HCT116 (cell line): Measurements from ENCODE around the gene ATAT1. TPM values are rescaled to one million over a fixed set of nuclear protein-coding genes. Genes with fewer than 3 reads are reported as not detected.
A peak's percentile ranks its signal among the peaks of the same experiment; 100 is the strongest.

Experiments used
- ATAC-seq: fragments of 200-7000 bp; cut with Tn5 transposase; 2 replicates; pipeline ENCODE4 v1.9.1; 2020; ENCODE audit warnings: mild to moderate bottlenecking, moderate library complexity
- BruUV-seq: library from RNA; stranded (reverse); fragments of 400-500 nt; replicated peaks from 2 replicates; lab custom pipeline; 2021; lab: Mats Ljungman, UMichigan
- CTCF ChIA-PET: fragments of 300-600 bp; sonication (Branson Sonifier 250); formaldehyde crosslinking; loops from one replicate; lab custom pipeline; 2021; ENCODE audit warnings: antibody characterized with exemption; lab: Charles Lee
- POLR2A ChIA-PET: fragments of 300-600, 350-600 bp; sonication (Branson Sonifier 250); formaldehyde crosslinking; loops from one replicate; lab custom pipeline; 2021; ENCODE audit warnings: antibody characterized with exemption; lab: Charles Lee
- RAD21 ChIA-PET, 2 experiments: fragments of 300-600 bp; sonication (Branson Sonifier 250); formaldehyde crosslinking; loops; one replicate each; lab custom pipeline; 2023; ENCODE audit warnings: low total read pairs in 2 of 2; ENCODE audit not compliant: uncharacterized antibody in 2 of 2, unreplicated experiment in 2 of 2, low non-redundant PET in 1 of 2; lab: Charles Lee
- DNase-seq: peaks from one replicate; pipeline ENCODE4 v3.0.0-alpha.2; 2010; ENCODE audit warnings: low read depth, low spot score
- H2AFZ ChIP-seq: fragments of 200-600 bp; shearing (Covaris generic), sonication (generic); 2 replicates; pipeline ENCODE4 v1.6.1; 2017; ENCODE audit warnings: low read depth, mixed run types, mixed read lengths, antibody characterized with exemption, low read length; ENCODE audit not compliant: poor library complexity, severe bottlenecking
- H3K27ac ChIP-seq: 2 replicates; pipeline ENCODE4 v1.5.1; 2012; ENCODE audit warnings: low read depth, low read length
- H3K27me3 ChIP-seq: fragments of 200-600 bp; sonication (generic); 2 replicates; pipeline ENCODE4 v1.6.1; 2016; ENCODE audit warnings: mixed run types, low read length, mixed read lengths; ENCODE audit not compliant: insufficient read depth
- H3K36me3 ChIP-seq, 2 experiments: fragments of 200-500 bp in 1 of 2; fragments of 200-600 bp in 1 of 2; sonication (Bioruptor generic) in 1 of 2; sonication (generic) in 1 of 2; 2 replicates each; pipeline versions ENCODE4 v1.5.1 to v1.6.1; 2014 to 2016; ENCODE audit warnings: low read length in 2 of 2, inconsistent platforms in 1 of 2, mixed read lengths in 1 of 2, mixed run types in 1 of 2; ENCODE audit not compliant: insufficient read depth in 2 of 2, control insufficient read depth in 1 of 2
- H3K4me1 ChIP-seq, 2 experiments: fragments of 200-600 bp in 1 of 2; sonication (generic) in 1 of 2; 2 replicates each; pipeline versions ENCODE4 v1.5.1 to v1.6.1; 2012 to 2017; ENCODE audit warnings: low read length in 2 of 2, inconsistent platforms in 1 of 2, mild to moderate bottlenecking in 1 of 2, mixed read lengths in 1 of 2, mixed run types in 1 of 2, moderate library complexity in 1 of 2; ENCODE audit not compliant: insufficient read depth in 2 of 2, control insufficient read depth in 1 of 2
- H3K4me2 ChIP-seq: fragments of 200-600 bp; sonication (generic); 2 replicates; pipeline ENCODE4 v1.6.1; 2017; ENCODE audit warnings: mixed run types, low read length, mixed read lengths
- H3K4me3 ChIP-seq, 2 experiments: fragments of 200-600 bp in 1 of 2; sonication (generic) in 1 of 2; replicated peaks in 1 of 2; 2 replicates each; pipeline ENCODE4 v1.5.1; 2011 to 2016; ENCODE audit warnings: low read length in 2 of 2, control low read depth in 1 of 2, low read depth in 1 of 2, mild to moderate bottlenecking in 1 of 2, mixed read lengths in 1 of 2, mixed run types in 1 of 2
- H3K79me2 ChIP-seq: fragments of 200-600 bp; sonication (generic); 2 replicates; pipeline ENCODE4 v1.6.1; 2017; ENCODE audit warnings: mild to moderate bottlenecking, mixed run types, low read length, moderate library complexity, mixed read lengths; ENCODE audit not compliant: insufficient read depth
- H3K9ac ChIP-seq: fragments of 200-600 bp; sonication (generic); 2 replicates; pipeline ENCODE4 v1.6.1; 2016; ENCODE audit warnings: low read length, mixed read lengths
- H3K9me2 ChIP-seq: fragments of 200-600 bp; sonication (generic), shearing (Covaris generic); 2 replicates; pipeline ENCODE4 v1.6.1; 2017; ENCODE audit warnings: mixed run types, mild to moderate bottlenecking, moderate library complexity; ENCODE audit not compliant: insufficient read depth
- H3K9me3 ChIP-seq, 2 experiments: fragments of 200-500 bp in 1 of 2; fragments of 200-600 bp in 1 of 2; sonication (Bioruptor generic) in 1 of 2; sonication (generic) in 1 of 2; 2 replicates each; pipeline ENCODE4 v1.6.1; 2014 to 2017; ENCODE audit warnings: low read length in 2 of 2, mixed read lengths in 2 of 2, inconsistent platforms in 1 of 2, low read depth in 1 of 2, mild to moderate bottlenecking in 1 of 2, mixed run types in 1 of 2, moderate library complexity in 1 of 2; ENCODE audit not compliant: control insufficient read depth in 1 of 2, insufficient read depth in 1 of 2
- H4K20me1 ChIP-seq: fragments of 200-600 bp; sonication (generic), shearing (Covaris generic); 2 replicates; pipeline ENCODE4 v1.6.1; 2017; ENCODE audit warnings: mixed run types, mild to moderate bottlenecking, moderate library complexity; ENCODE audit not compliant: insufficient read depth
- POLR2AphosphoS5 ChIP-seq: IDR thresholded peaks from 2 replicates; pipeline ENCODE4 v1.6.1; 2011; ENCODE audit warnings: mild to moderate bottlenecking, low read depth, low read length, moderate library complexity
- SIN3A ChIP-seq: IDR thresholded peaks from 2 replicates; pipeline ENCODE4 v1.6.1; 2012; ENCODE audit warnings: low read depth
- intact Hi-C: fragments of 100-400 bp; cut with micrococcal nuclease; formaldehyde crosslinking; loops from 2 replicates; pipeline ENCODE4 v1.10.0; 2022
- microRNA counts: library from miRNA; unstranded; fragments of <30 nt; microRNA quantifications from one replicate; lab custom pipeline; 2015
- microRNA-seq: library from miRNA; unstranded; fragments of <30 nt; microRNA quantifications from one replicate; pipeline ENCODE4, GENCODE V29; 2016; ENCODE audit warnings: borderline number of aligned reads
- total RNA-seq: library from RNA; stranded (reverse); gene quantifications from one replicate; pipeline ENCODE4 v1.2.1, GENCODE V29; 2021; ENCODE audit not compliant: unreplicated experiment
- TF ChIP-seq, protein P1 (sequence below): IDR thresholded peaks from 2 replicates; pipeline ENCODE4 v1.6.1; 2012; ENCODE audit warnings: low read depth

The ATAT1 gene
- total RNA-seq, 1 experiment from 2014 or later = 19.8 TPM

DNA sequence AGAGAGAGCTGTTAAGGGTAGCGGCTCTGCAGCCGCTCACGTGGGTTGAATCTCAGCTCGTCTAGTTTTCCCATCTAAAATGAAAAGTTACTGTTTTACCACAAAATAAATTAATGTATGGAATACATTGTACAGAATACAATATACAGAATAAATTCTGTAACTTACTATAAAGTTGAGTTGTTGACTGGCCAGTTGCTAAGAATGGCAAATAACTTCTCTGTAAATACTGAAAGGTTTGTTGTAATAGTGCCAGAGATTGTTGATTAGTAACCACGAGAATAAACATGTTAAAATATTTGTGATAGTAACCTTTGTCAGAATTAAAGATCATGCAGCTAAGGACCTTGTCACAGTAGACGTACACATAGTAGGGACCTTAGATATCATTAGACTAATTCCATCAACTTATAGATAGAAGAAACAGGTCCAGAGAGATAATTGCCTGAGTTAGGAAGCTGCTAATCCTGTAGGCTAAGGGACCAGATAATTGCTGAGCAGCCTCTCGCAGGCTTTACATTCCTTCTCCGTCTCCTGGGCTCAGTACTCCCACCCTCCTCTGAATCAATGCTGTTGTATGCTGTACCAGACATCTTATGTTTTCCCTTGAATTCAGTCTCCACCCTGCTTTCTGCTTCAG, 64.7 kb downstream of the ATAT1 start:
- no peak overlapping the region for H2AFZ ChIP-seq
- H3K4me1 ChIP-seq = peaks cover 43 to 63% of the 10 kb centered on the region in 2 experiments
- RAD21 ChIA-PET = interaction anchor here in 1 of 2 experiments (1.6 kb wide), 1 partner anchor 26 kb away, joined by 4 read pairs; the partner anchor contains the start of gene MDC1
- H3K36me3 ChIP-seq = no peaks in the 10 kb centered on the region
- H3K27ac ChIP-seq = peak overlapping the region; percentile 77
- H3K9me3 ChIP-seq = no peaks in the 10 kb centered on the region
- no peaks in the 10 kb centered on the region for H3K9me2 ChIP-seq
- peak overlapping the region; percentile 86 for H3K4me2 ChIP-seq
- no peak for ATAC-seq
- TSS peak; percentile 54 for BruUV-seq
- H3K4me3 ChIP-seq = peak overlapping the region; percentile 58 to 61
- TF ChIP-seq SIN3A (no peak), POLR2AphosphoS5 (no peak)
- TF ChIP-seq, protein P1, sequence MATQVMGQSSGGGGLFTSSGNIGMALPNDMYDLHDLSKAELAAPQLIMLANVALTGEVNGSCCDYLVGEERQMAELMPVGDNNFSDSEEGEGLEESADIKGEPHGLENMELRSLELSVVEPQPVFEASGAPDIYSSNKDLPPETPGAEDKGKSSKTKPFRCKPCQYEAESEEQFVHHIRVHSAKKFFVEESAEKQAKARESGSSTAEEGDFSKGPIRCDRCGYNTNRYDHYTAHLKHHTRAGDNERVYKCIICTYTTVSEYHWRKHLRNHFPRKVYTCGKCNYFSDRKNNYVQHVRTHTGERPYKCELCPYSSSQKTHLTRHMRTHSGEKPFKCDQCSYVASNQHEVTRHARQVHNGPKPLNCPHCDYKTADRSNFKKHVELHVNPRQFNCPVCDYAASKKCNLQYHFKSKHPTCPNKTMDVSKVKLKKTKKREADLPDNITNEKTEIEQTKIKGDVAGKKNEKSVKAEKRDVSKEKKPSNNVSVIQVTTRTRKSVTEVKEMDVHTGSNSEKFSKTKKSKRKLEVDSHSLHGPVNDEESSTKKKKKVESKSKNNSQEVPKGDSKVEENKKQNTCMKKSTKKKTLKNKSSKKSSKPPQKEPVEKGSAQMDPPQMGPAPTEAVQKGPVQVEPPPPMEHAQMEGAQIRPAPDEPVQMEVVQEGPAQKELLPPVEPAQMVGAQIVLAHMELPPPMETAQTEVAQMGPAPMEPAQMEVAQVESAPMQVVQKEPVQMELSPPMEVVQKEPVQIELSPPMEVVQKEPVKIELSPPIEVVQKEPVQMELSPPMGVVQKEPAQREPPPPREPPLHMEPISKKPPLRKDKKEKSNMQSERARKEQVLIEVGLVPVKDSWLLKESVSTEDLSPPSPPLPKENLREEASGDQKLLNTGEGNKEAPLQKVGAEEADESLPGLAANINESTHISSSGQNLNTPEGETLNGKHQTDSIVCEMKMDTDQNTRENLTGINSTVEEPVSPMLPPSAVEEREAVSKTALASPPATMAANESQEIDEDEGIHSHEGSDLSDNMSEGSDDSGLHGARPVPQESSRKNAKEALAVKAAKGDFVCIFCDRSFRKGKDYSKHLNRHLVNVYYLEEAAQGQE = no peak
- intact Hi-C loops = no loop called here
- H3K9ac ChIP-seq = peak overlapping the region; percentile 67
- CTCF ChIA-PET = interaction anchor here (1.5 kb wide), 1 partner anchor 12 kb away, joined by 9 read pairs; no protein-coding TSS in a partner anchor
- no peaks in the 10 kb centered on the region for H4K20me1 ChIP-seq
- H3K79me2 ChIP-seq = peaks cover 1% of the 10 kb centered on the region; the same call in 1 of the 2 replicates
- no peak for DNase-seq
- H3K27me3 ChIP-seq = no peaks in the 10 kb centered on the region
- POLR2A ChIA-PET = interaction anchor here (0.7 to 3.5 kb wide), 6 partner anchors 10 to 39 kb away, joined by 3 to 25 read pairs (median 3); partner anchors contain the start of genes DHX16, MDC1 and TUBB

MicroRNAs within 50 kb of the gene (microRNA counts, 767-probe panel; counts per million panel counts)
- not detected for microRNA hsa-miR-877-5p (lab: Ali Mortazavi, UCI)

Small RNA genes within 50 kb of the gene (microRNA-seq; reads per million reads assigned to microRNA genes)
- gene MIR877 = 449 reads per million, percentile 75 among the genes with 10 or more reads in this experiment

Other genes with a start within 250 kb of the ATAT1 start
- gene HLA-E, start 137.4 kb upstream of the ATAT1 start, total RNA-seq = 108 TPM
- gene GNL1, start 70.4 kb upstream of the ATAT1 start, total RNA-seq = 113 TPM
- 16.7 TPM for gene PRR3, start 69.6 kb upstream of the ATAT1 start, total RNA-seq
- 53.3 TPM for gene ABCF1, start 55.4 kb upstream of the ATAT1 start, total RNA-seq
- gene PPP1R10, start 9.6 kb upstream of the ATAT1 start, total RNA-seq = 104 TPM
- 112 TPM for gene MRPS18B, start 9.0 kb upstream of the ATAT1 start, total RNA-seq
- 34.8 TPM for gene C6orf136, start 20.3 kb downstream of the ATAT1 start, total RNA-seq
- gene DHX16, start 46.1 kb downstream of the ATAT1 start, total RNA-seq = 46.0 TPM
- 33.6 TPM for gene PPP1R18, start 59.8 kb downstream of the ATAT1 start, total RNA-seq
- 13.6 TPM for gene NRM, start 64.1 kb downstream of the ATAT1 start, total RNA-seq
- 75.8 TPM for gene MDC1, start 90.4 kb downstream of the ATAT1 start, total RNA-seq
- 886 TPM for gene TUBB, start 93.5 kb downstream of the ATAT1 start, total RNA-seq
- gene FLOT1, start 115.8 kb downstream of the ATAT1 start, total RNA-seq = 117 TPM
- 952 TPM for gene IER3, start 117.7 kb downstream of the ATAT1 start, total RNA-seq